GM21786 (cell line): ENCODE measurements around the gene ID3.

Experiments used
- ATAC-seq: cut with Tn5 transposase; IDR thresholded peaks from one replicate; pipeline ENCODE4 v1.9.1; 2021; ENCODE audit not compliant: unreplicated experiment

Gene ID3

DNA sequence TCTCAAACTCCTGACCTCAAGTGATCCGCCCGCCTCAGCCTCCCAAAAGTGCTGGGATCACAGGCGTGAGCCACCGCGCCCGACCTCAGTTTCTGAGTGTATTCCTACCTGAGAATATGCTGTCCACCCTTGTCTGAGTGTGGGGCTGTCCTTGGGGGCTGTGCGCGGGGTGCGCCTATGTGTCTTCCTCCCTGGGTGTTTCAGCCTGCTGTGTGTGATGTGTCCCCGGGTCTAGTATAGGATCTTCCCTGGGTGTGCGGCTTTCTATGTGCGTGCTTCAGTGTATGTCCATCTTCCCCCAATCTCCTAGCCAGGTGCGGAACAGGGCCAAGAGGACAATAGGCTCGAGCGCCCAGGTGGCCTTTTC is 8.3 kb upstream of the ID3 start:
- ATAC-seq: no peak

GRCh38 chr1:23566304-23566703 is 7.0 kb upstream of the ID3 start:
- ATAC-seq: no peak

DNA sequence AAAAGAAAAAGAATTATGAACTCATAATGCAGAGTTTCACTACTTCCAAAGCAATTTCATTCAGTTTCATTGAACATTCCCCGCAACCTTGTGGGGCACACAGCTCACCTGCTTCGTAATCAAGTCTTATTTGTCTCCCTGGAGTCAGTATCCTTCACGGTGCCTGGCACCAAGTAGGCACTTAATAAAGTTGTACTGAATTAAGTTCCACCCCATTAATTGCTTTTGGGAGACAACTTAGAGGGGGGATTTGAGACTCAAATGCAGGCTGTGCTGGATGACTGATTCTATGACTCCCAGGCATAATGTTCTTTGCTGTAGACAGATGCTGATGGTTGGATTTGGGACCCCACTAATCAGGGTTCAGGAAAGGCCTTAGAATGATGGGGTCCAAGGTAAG is 6.5 kb upstream of the ID3 start:
- ATAC-seq: no peak

DNA sequence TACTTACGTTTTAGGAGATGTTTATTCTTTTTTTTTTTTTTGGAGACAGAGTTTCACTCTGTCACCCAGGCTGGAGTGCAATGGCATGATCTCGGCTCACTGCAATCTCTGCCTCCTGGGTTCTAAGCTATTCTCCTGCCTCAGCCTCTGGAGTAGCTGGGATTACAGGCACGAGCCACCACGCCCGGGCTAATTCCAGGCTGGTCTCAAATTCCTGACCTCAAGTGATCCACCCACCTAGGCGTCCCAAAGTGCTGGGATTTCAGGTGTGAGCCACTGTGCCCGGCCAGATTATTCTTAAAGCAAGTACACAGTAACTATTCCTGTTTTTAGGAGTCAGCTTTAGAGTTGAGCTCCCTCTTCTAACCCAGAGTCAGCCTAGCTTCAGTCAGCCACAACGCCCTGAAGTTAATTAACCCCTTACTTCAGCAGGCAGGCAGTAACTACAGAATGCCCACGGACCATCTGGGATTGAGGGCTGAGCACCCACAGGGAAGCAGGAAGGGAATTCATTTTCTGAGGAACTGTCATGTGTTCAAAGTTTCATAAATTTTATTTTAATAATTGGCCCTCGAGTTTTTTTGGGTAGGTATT is 5.3 kb upstream of the ID3 start:
- ATAC-seq: no peak

GRCh38 chr1:23563755-23564374 is 4.6 kb upstream of the ID3 start:
- no peak for ATAC-seq

GRCh38 chr1:23563003-23563402 is 3.7 kb upstream of the ID3 start:
- no peak for ATAC-seq

- ATAC-seq: no peak
Observed at GRCh38 chr1:23562137-23562876, 3.0 kb upstream of the ID3 start.

- ATAC-seq: no peak
Observed at GRCh38 chr1:23561813-23562100, 2.5 kb upstream of the ID3 start.

- no peak for ATAC-seq
Observed at GRCh38 chr1:23561076-23561812, 1.9 kb upstream of the ID3 start.

DNA sequence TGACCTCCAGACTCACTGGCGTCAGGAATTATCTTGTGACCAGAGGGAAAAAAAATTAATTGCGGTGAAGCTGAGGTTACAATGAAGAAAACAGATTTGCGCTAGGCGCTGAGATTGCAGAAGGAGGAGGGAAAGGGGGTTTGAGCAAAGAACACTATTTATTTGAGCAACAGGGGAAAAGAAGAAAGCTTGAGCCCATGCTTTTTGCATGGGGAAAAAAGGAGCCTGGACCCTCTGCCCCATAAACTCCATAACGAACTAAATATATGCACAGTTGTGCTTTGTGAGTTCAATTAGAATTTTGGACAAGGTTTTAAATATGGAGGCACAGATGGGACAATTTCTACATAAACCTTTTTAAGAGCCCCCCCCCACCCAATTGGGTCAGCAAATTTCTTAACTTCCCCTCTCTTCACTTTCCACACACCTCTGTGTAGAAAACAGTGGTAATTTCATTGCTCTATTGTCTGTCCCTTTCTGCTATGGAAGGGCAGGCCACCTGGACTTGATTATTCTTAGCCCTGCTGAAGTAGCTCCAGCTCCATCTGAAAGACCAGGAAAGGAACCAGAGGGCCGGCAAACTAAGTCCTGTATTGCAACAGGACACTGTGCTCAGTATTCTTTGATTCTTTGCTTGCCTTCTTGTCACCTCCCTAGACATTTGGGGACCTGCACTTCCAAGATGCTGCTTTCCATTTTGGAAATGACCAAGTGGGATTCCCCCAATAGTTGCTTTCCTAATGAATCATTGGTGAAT is 862 bp upstream of the ID3 start:
- ATAC-seq: no peak

DNA sequence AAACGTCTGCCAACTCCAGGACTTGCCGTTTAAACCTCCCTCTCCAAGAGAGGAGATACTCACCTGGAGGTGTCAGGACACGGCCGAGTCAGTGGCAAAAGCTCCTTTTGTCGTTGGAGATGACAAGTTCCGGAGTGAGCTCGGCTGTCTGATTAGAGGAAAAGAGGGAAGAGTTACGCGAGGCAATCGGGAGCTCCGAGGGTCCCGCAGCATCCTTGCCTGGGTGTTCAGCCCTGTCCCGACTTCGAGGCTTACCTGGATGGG is 497 bp downstream of the ID3 start:
- ATAC-seq: no peak

DNA sequence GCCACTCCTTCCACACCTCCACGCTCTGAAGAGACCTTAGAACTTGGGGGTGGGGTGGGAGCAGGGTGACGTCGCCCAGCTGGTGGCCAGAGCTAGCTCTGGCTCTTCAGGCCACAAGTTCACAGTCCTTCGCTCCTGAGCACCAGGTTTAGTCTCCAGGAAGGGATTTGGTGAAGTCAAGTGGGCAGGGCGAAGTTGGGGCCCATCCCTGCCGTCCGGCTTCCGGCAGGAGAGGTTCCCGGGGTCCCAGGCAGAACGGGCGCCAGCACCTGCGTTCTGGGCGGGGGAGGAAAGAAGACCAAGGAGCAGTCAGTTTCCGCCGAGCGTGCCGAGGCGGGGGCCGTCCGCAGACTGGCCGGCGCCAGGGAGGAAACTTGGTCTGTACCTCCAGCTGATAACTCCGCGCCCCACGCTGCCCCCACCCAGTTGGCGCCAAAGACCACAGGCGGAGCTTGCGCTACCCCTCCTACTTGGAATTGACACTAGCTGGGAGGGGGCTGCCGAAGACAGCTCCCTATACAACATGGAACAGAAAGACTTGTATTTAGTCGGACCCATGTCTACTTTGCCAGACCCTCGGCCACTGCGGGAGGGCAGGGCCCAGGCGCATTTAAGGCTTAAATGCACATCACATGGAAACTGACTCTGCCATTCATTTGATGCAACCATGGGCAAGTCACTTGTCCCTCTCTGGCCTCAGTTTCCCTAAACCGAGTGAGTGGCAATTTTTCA is 995 bp downstream of the ID3 start:
- no peak for ATAC-seq

GRCh38 chr1:23557471-23558124 is 1.7 kb downstream of the ID3 start:
- ATAC-seq: no peak

GRCh38 chr1:23556635-23557470 is 2.4 kb downstream of the ID3 start:
- no peak for ATAC-seq

- no peak for ATAC-seq
Observed at GRCh38 chr1:23555986-23556634, 3.2 kb downstream of the ID3 start.

- no peak for ATAC-seq
Observed at GRCh38 chr1:23555270-23555985, 3.9 kb downstream of the ID3 start.

DNA sequence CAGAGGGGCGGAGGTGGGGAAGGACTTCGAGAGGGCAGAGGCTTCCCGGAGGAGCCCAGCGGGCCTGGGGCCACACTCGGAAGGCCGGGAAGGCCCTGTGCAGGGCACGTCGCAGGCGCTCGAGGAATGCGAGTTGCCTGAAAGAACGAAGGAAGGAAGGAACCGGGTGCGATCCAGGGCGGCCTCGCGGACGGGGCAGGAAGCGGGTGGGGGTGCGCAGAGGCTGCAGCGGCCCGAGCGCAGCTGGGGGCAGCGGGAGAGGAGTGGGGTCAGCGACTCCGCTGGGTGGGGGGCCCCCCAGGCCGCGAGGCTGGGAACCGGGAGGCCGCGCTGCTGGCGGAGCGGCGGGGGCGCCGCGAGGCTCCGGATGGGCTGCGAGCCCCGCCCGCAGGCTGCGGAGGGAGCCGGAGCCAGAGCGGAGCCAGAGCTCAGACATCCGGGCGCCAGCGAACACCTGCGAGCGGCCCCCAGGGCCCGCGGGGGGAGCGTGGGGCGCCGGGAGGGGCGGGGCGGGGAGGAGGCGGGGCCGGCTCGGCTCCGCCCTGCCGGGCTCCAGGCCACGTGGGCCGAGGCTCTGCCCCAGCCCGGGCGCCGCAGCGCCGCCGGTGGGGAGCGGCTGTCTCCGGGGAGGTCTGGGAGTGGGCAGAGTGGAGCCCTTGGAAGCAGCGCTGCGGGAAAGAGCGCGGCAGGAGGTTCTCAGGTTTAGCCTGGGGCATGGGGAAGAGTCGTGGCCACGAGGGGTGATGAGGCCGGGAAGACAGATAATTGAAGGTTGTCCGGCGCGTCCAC is 4.6 kb downstream of the ID3 start:
- ATAC-seq: peak; percentile 35

DNA sequence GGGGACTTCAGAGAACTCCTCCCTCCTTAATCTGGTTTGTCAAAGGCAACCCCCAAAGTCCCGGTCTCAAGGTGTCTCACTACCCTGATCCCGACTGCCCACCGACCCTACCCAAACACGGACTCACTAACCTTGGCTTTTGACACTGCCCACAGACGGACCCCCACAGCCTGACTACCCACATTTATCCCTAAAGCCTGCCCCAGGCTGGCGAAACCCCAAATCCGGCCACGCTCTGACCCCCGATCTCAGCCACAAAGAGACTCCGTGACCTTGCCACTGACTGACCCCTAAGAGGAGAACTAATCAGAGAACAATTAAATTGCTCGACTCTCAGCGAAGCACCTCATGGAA is 5.2 kb downstream of the ID3 start:
- no peak for ATAC-seq
